Hepatocyte (in vitro differentiated cells): ENCODE data around the gene ALOX5. TPM values are rescaled to one million over a fixed set of nuclear protein-coding genes. Genes with fewer than 3 reads are reported as not detected.

Source experiments
- DNase-seq: peaks from one replicate; pipeline ENCODE4 v3.0.0-alpha.2; 2016; ENCODE audit warnings: low spot score
- H2AFZ ChIP-seq: fragments of 200-600 bp; sonication (generic); 2 replicates; pipeline ENCODE4 v1.6.0; 2016; ENCODE audit warnings: antibody characterized with exemption, mild to moderate bottlenecking
- H3K27ac ChIP-seq: fragments of 200-600 bp; sonication (generic); 2 replicates; pipeline ENCODE4 v1.5.1; 2016; ENCODE audit warnings: mild to moderate bottlenecking
- H3K27me3 ChIP-seq: fragments of 200-600 bp; sonication (generic); 2 replicates; pipeline ENCODE4 v1.6.1; 2016
- H3K36me3 ChIP-seq: fragments of 200-600 bp; sonication (generic); replicated peaks from 2 replicates; pipeline ENCODE4 v1.5.1; 2016; ENCODE audit warnings: low read depth; ENCODE audit not compliant: insufficient read depth
- H3K4me1 ChIP-seq: fragments of 200-600 bp; sonication (generic); 2 replicates; pipeline ENCODE4 v1.5.1; 2016; ENCODE audit warnings: mild to moderate bottlenecking, moderate library complexity; ENCODE audit not compliant: insufficient read depth
- H3K4me2 ChIP-seq: fragments of 200-600 bp; sonication (generic); 2 replicates; pipeline ENCODE4 v1.6.0; 2016
- H3K4me3 ChIP-seq: fragments of 200-600 bp; sonication (generic); 2 replicates; pipeline ENCODE4 v1.5.1; 2016; ENCODE audit warnings: mild to moderate bottlenecking
- H3K79me2 ChIP-seq: fragments of 200-600 bp; sonication (generic); 2 replicates; pipeline ENCODE4 v1.6.0; 2017; ENCODE audit warnings: mild to moderate bottlenecking
- H3K9me2 ChIP-seq: fragments of 200-600 bp; sonication (generic); replicated peaks from 2 replicates; pipeline ENCODE4 v1.6.0; 2017; ENCODE audit warnings: mild to moderate bottlenecking; ENCODE audit not compliant: insufficient read depth
- H3K9me3 ChIP-seq: fragments of 200-600 bp; sonication (generic); 2 replicates; pipeline ENCODE4 v1.5.1; 2016; ENCODE audit warnings: low read depth, mild to moderate bottlenecking
- H4K20me1 ChIP-seq: fragments of 200-600 bp; sonication (generic); 2 replicates; pipeline ENCODE4 v1.6.0; 2016; ENCODE audit warnings: mild to moderate bottlenecking; ENCODE audit not compliant: insufficient read depth, poor library complexity, severe bottlenecking
- CTCF ChIP-seq: fragments of 200-600 bp; sonication (generic); IDR thresholded peaks from 2 replicates; pipeline ENCODE4 v1.5.1; 2016; ENCODE audit warnings: antibody characterized with exemption, mild to moderate bottlenecking; ENCODE audit not compliant: poor library complexity
- EZH2 ChIP-seq: fragments of 200-600 bp; sonication (generic); IDR thresholded peaks from 2 replicates; pipeline ENCODE4 v1.6.1; 2016; ENCODE audit warnings: antibody characterized with exemption, mild to moderate bottlenecking, borderline replicate concordance
- EZH2phosphoT487 ChIP-seq: fragments of 200-600 bp; sonication (generic); IDR thresholded peaks from one replicate; pipeline ENCODE4 v1.6.1; 2018; ENCODE audit warnings: antibody characterized with exemption, mild to moderate bottlenecking, low read depth, moderate library complexity; ENCODE audit not compliant: unreplicated experiment, severe bottlenecking
- WGBS: methylation state at CpG from one replicate; pipeline ENCODE4 v1.1.6; 2016; ENCODE audit warnings: low lambda C conversion rate; ENCODE audit errors: missing lambda C conversion rate; 5-methylcytosine and 5-hydroxymethylcytosine counted together
- polyA plus RNA-seq: library from polyadenylated mRNA; unstranded; fragments of >200 nt; fragmentation: Nextera tagmentation; extraction: Ambion mirVana; gene quantifications from 2 replicates; pipeline ENCODE4 v1.2.1, GENCODE V29; 2016
- total RNA-seq: library from RNA; depleted of rRNA; stranded (reverse); fragments of >200 nt; gene quantifications from 2 replicates; pipeline ENCODE4 v1.2.3, GENCODE V29; 2014

ALOX5 gene
- total and polyA plus RNA-seq, 2 experiments from 2014 or later = 3.5 to 4.4 TPM

DNA sequence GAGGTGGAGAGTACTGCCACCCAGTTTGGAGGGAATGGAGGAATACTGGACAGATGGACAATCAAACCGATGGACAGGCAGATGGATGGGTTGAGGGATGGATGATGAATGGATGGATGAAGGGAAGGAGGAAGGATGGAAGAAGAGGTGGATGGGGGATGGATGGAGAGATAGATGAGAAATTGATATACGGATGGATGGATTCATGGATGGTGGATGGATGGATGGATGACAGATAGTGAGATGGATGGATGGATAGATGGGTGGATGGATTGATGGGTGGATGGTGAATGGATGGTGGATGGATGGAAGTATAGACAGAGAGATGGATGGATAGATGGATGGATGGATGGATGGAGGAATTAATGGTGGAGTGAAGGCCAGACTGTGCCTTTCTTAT, 42.6 kb downstream of the ALOX5 start:
- Histone ChIP-seq H3K4me2 (no peak overlapping the region), H3K27me3 (no peaks in the 10 kb centered on the region), H3K4me1 (peaks cover 13% of the 10 kb centered on the region), H3K36me3 (no peaks in the 10 kb centered on the region), H3K9me2 (no peaks in the 10 kb centered on the region), H4K20me1 (no peaks in the 10 kb centered on the region), H3K79me2 (no peaks in the 10 kb centered on the region), H2AFZ (no peak overlapping the region), H3K4me3 (no peak overlapping the region), H3K27ac (no peak overlapping the region), H3K9me3 (no peaks in the 10 kb centered on the region)
- WGBS = 97% methylated on average over 2 of the region's 2 CpGs
- TF ChIP-seq CTCF = no peak
- no peak for DNase-seq

DNA sequence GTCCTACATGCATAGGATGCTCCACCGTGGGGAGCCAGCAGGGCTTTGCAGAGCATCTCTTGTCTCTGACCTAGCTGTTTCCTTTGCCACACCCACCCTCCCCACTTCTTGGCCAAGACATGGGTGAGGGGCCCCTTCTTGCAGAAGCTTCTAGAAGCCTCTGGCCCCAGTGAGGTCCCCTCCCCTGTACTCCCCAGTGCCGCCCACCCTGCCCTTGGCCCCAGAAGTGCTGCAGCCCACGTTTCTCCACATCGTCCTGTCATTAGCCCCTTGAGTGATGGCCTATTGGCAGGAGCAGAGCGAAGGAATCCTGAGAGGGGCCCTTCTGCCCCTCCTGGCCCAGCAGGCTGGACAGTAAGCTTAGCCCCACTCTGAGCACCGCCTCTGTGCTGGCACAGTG, 43.7 kb downstream of the ALOX5 start:
- Histone ChIP-seq H3K27ac (no peak overlapping the region), H3K4me3 (no peak overlapping the region), H3K9me2 (no peaks in the 10 kb centered on the region), H4K20me1 (no peaks in the 10 kb centered on the region), H2AFZ (no peak overlapping the region), H3K9me3 (no peaks in the 10 kb centered on the region), H3K4me2 (no peak overlapping the region), H3K4me1 (peaks cover 13% of the 10 kb centered on the region), H3K36me3 (no peaks in the 10 kb centered on the region), H3K27me3 (no peaks in the 10 kb centered on the region), H3K79me2 (no peaks in the 10 kb centered on the region)
- no peak for TF ChIP-seq EZH2
- TF ChIP-seq CTCF = no peak
- no peak for TF ChIP-seq EZH2phosphoT487
- 93% methylated on average over 6 of the region's 6 CpGs for WGBS
- no peak for DNase-seq

GRCh38 chr10:45418417-45418848, 44.4 kb downstream of the ALOX5 start:
- Histone ChIP-seq H3K27me3 (no peaks in the 10 kb centered on the region), H3K9me3 (no peaks in the 10 kb centered on the region), H3K27ac (peak overlapping the region; percentile 87), H4K20me1 (no peaks in the 10 kb centered on the region), H3K4me3 (peak overlapping the region; percentile 49), H3K36me3 (no peaks in the 10 kb centered on the region), H3K79me2 (no peaks in the 10 kb centered on the region), H3K9me2 (no peaks in the 10 kb centered on the region), H3K4me1 (peaks cover 13% of the 10 kb centered on the region), H2AFZ (peak overlapping the region; percentile 85), H3K4me2 (peak overlapping the region; percentile 97)
- WGBS = 78% methylated on average over 15 of the region's 15 CpGs
- no peak for DNase-seq
- TF ChIP-seq EZH2 (no peak), CTCF (no peak), EZH2phosphoT487 (no peak)
